Kidney epithelial cell (primary cell): ENCODE measurements around the gene MRPS18B. TPM values are rescaled to one million over a fixed set of nuclear protein-coding genes. Genes with fewer than 3 reads are reported as not detected.

ENCODE experiments used
- DNase-seq: peaks from one replicate; pipeline ENCODE4 v3.0.0-alpha.2; 2010; ENCODE audit warnings: low read depth
- H3K27me3 ChIP-seq: 2 replicates; pipeline ENCODE4 v1.6.0; 2011; ENCODE audit warnings: low read length; ENCODE audit not compliant: control insufficient read depth, insufficient read depth
- H3K36me3 ChIP-seq: 2 replicates; pipeline ENCODE4 v1.5.1; 2011; ENCODE audit warnings: low read length; ENCODE audit not compliant: control insufficient read depth, insufficient read depth
- H3K4me3 ChIP-seq: 2 replicates; pipeline ENCODE4 v1.5.1; 2011; ENCODE audit warnings: low read depth, mild to moderate bottlenecking, control low read depth, low read length
- total RNA-seq: library from RNA; depleted of rRNA; stranded (reverse); fragments of >200 nt; gene quantifications from 2 replicates; pipeline ENCODE4 v1.2.3, GENCODE V29; 2015
- TF ChIP-seq, protein P1 (sequence below): IDR thresholded peaks from 2 replicates; pipeline ENCODE4 v1.5.1; 2011; ENCODE audit warnings: mild to moderate bottlenecking, moderate library complexity, low read length, control low read depth, inconsistent platforms; ENCODE audit not compliant: insufficient read depth, poor library complexity, severe bottlenecking

MRPS18B gene
- total RNA-seq, 1 donor from 2014 or later, result 56.4 TPM

DNA sequence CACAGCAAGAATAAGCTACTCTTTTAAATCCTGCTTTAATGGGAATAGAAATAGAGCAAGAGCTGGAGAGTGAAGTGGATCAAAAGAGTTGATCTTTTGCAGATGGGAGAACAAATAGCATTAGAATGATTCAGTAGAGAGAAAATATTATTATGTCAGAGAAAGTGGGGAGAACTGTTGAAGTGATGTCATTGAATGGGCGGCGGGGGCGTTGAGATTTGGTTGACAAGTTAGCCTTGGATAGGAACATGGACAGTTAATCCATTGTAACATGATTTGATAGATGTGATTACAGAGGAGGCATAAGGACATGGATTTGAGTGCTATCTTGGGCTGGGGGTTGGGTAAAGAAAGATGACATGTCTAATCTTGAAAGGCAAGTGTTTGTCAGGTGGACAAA, 18.2 kb downstream of the MRPS18B start:
- TF ChIP-seq, protein P1, sequence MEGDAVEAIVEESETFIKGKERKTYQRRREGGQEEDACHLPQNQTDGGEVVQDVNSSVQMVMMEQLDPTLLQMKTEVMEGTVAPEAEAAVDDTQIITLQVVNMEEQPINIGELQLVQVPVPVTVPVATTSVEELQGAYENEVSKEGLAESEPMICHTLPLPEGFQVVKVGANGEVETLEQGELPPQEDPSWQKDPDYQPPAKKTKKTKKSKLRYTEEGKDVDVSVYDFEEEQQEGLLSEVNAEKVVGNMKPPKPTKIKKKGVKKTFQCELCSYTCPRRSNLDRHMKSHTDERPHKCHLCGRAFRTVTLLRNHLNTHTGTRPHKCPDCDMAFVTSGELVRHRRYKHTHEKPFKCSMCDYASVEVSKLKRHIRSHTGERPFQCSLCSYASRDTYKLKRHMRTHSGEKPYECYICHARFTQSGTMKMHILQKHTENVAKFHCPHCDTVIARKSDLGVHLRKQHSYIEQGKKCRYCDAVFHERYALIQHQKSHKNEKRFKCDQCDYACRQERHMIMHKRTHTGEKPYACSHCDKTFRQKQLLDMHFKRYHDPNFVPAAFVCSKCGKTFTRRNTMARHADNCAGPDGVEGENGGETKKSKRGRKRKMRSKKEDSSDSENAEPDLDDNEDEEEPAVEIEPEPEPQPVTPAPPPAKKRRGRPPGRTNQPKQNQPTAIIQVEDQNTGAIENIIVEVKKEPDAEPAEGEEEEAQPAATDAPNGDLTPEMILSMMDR, result no peak
- no peaks in the 10 kb centered on the region for H3K27me3 ChIP-seq
- no peak for DNase-seq
- no peak overlapping the region for H3K4me3 ChIP-seq
- H3K36me3 ChIP-seq, result no peaks in the 10 kb centered on the region

DNA sequence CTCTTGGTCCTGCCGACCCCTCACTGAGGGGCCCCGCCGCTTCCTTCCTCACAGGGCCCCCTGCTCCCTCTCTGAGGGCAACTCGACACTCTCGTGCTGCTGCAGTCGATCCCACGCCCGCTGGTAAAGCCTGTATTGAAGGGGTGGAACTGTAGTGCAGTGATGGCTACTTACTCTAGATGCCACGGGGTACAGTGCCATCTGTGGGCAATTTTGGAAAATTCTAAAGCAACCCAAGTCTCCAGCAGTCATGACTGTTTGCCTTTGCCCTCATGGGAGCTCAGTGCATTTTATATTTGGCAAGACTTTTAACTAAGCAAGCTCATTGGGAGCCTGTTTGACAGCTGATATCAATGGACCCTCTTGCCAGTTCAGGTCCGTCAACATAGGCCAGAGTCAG, 22.8 kb downstream of the MRPS18B start:
- no peak for DNase-seq
- Histone ChIP-seq H3K27me3 (no peaks in the 10 kb centered on the region), H3K36me3 (no peaks in the 10 kb centered on the region)

DNA sequence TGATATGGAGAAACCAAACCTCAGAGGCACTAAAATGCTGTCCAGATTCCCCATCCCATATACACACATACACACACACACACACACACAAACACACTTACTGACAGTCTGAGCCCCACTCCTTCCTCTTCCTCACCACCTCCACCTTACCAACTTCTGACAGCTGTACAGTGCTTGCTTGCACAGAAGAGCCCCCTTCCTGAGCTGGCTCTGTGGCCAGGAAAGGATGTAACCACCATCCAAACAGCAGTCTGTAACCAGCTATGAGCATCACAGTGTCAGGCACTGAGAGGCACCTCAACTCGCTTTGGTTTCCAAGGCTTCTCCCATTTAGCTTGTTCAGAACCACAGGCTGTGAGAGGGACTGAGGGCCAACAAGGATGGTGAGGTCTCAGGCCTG, 23.4 kb downstream of the MRPS18B start:
- H3K27me3 ChIP-seq, result no peaks in the 10 kb centered on the region
- no peaks in the 10 kb centered on the region for H3K36me3 ChIP-seq
- TF ChIP-seq, protein P1, result no peak
- H3K4me3 ChIP-seq, result no peak overlapping the region
- DNase-seq, result no peak

More for the DNA sequence above, 22.8 kb downstream of the MRPS18B start:
- H3K4me3 ChIP-seq, result no peak overlapping the region
- TF ChIP-seq, protein P1, result no peak

DNA sequence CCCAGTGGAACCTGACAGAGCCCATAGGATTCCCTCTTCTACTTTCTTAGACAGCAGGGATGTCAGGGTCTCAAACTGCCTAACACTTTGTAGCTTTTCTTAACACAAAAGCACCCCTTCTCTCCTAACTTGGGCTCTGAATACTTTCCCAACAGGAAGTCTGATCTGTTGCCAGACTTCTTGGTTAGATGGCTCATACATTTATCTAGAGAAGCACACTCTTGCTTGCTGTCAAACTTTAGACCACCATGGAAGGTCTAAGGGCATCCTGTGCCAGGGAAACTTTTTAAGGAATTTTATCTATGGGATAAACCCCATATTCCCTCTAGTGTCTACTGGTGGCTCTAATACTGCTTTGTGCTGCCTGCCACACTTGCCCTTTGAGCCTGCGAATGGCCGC, 26.0 kb downstream of the MRPS18B start:
- no peak overlapping the region for H3K4me3 ChIP-seq
- TF ChIP-seq, protein P1, result no peak
- no peaks in the 10 kb centered on the region for H3K36me3 ChIP-seq

DNA sequence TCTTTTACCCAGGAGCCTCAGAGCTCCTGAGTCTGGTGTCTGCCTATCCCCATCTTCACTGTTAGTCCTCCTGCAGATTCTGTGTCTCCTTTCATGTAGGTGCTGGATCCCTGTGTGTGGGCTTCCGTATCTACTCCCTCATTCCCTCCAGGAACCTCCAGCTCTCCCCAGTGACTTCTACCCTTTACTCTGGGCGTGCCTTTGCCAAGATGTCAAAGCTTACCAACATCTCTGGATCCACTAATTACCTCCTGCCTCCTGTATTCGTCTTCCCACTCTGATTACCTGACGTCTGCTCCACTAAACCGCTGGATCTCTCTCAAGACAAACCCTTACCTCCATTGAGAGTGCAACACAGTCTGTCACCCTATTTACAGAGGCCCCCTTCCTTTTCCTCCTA, 27.1 kb downstream of the MRPS18B start:
- no peak overlapping the region for H3K4me3 ChIP-seq
- no peak for DNase-seq
- H3K36me3 ChIP-seq, result no peaks in the 10 kb centered on the region
- TF ChIP-seq, protein P1, result no peak
- no peaks in the 10 kb centered on the region for H3K27me3 ChIP-seq

More for the DNA sequence above, 26.0 kb downstream of the MRPS18B start:
- no peak for DNase-seq
- no peaks in the 10 kb centered on the region for H3K27me3 ChIP-seq

DNA sequence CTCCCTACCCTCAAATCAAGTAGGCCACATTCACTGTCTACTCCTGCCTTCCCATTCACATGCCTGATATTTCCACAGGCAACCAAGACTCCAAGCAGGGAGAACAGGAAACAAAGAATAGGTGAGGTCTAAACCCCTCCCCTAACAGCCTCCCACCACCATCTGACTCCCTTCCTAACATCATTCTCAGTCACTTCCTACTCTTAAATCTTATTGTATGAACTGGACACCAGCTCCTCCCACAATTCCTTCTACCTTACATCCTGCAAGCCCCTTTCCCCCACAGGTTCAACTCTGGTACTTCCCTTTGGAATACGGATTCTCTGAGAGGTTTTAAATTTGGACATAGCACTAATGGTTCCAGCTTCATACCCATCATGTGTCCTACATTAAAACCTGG, 28.3 kb downstream of the MRPS18B start:
- H3K36me3 ChIP-seq, result no peaks in the 10 kb centered on the region
- TF ChIP-seq, protein P1, result no peak
- no peak overlapping the region for H3K4me3 ChIP-seq
- no peaks in the 10 kb centered on the region for H3K27me3 ChIP-seq
- no peak for DNase-seq
